Endothelial cell of umbilical vein (primary cell): ENCODE measurements around the gene PSTK. TPM values are rescaled to one million over a fixed set of nuclear protein-coding genes. Genes with fewer than 3 reads are reported as not detected.

ENCODE experiments used
- BruUV-seq: library from RNA; stranded (reverse); fragments of 400-500 nt; replicated peaks from 2 replicates; lab custom pipeline; 2021; lab: Mats Ljungman, UMichigan
- CTCF ChIA-PET: fragments of 300-600, 350-600 bp; sonication (Branson Sonifier 250); formaldehyde crosslinking; loops from one replicate; lab custom pipeline; 2021; ENCODE audit warnings: antibody characterized with exemption, inconsistent platforms; lab: Charles Lee
- POLR2A ChIA-PET: fragments of 300-600, 350-600 bp; sonication (Branson Sonifier 250); formaldehyde crosslinking; loops from one replicate; lab custom pipeline; 2021; ENCODE audit warnings: antibody characterized with exemption, inconsistent platforms; lab: Charles Lee
- DNase-seq: peaks from one replicate; pipeline ENCODE4 v3.0.0-alpha.2; 2011; ENCODE audit warnings: low read depth, low spot score
- FAIRE-seq: peaks from 2 replicates; lab custom pipeline; 2011; peaks lifted over from hg19 to GRCh38; lab: Jason Lieb, UNC
- H2AFZ ChIP-seq: 2 replicates; pipeline ENCODE4 v1.6.0; 2012; ENCODE audit warnings: low read depth, low read length, control low read depth, inconsistent platforms
- H3K27ac ChIP-seq: 2 replicates; pipeline ENCODE4 v1.5.1; 2011; ENCODE audit warnings: low read depth, mild to moderate bottlenecking, control low read depth, low read length, moderate library complexity; ENCODE audit not compliant: insufficient read depth
- H3K27me3 ChIP-seq, 2 experiments: 2 replicates each; pipeline versions ENCODE4 v1.6.0 to v1.6.1; 2011; ENCODE audit warnings: low read length in 2 of 2, mixed read lengths in 1 of 2; ENCODE audit not compliant: control insufficient read depth in 2 of 2, insufficient read depth in 2 of 2
- H3K36me3 ChIP-seq, 2 experiments: 2 replicates in 1 of 2; 3 replicates in 1 of 2; pipeline ENCODE4 v1.5.1; 2011; ENCODE audit warnings: low read length in 2 of 2, mild to moderate bottlenecking in 1 of 2, moderate library complexity in 1 of 2; ENCODE audit not compliant: control insufficient read depth in 2 of 2, insufficient read depth in 2 of 2; ENCODE audit errors: extremely low read depth in 1 of 2
- H3K4me1 ChIP-seq: 3 replicates; pipeline ENCODE4 v1.5.1; 2011; ENCODE audit warnings: mild to moderate bottlenecking, low read length; ENCODE audit not compliant: control insufficient read depth, insufficient read depth; ENCODE audit errors: extremely low read depth
- H3K4me2 ChIP-seq: 2 replicates; pipeline ENCODE4 v1.6.1; 2011; ENCODE audit warnings: low read length, control low read depth, mixed read lengths; ENCODE audit not compliant: insufficient read depth
- H3K4me3 ChIP-seq, 3 experiments: fragments of 200-600 bp in 1 of 3; sonication (generic), shearing (Covaris generic) in 1 of 3; replicated peaks in 1 of 3; 2 replicates each; pipeline ENCODE4 v1.5.1; 2011 to 2016; ENCODE audit warnings: control low read depth in 3 of 3, low read length in 3 of 3, mild to moderate bottlenecking in 2 of 3, inconsistent platforms in 1 of 3, low read depth in 1 of 3, moderate library complexity in 1 of 3; ENCODE audit not compliant: insufficient read depth in 1 of 3
- H3K79me2 ChIP-seq: 2 replicates; pipeline ENCODE4 v1.6.0; 2012; ENCODE audit warnings: low read length, inconsistent platforms; ENCODE audit not compliant: control insufficient read depth, insufficient read depth
- H3K9ac ChIP-seq: replicated peaks from 2 replicates; pipeline ENCODE3; 2011; ENCODE audit warnings: low read length, control low read depth; ENCODE audit not compliant: insufficient read depth; ENCODE audit errors: extremely low read depth
- H3K9me1 ChIP-seq: replicated peaks from 3 replicates; pipeline ENCODE4 v1.6.0; 2011; ENCODE audit warnings: mild to moderate bottlenecking, low read length; ENCODE audit not compliant: control insufficient read depth, insufficient read depth; ENCODE audit errors: extremely low read depth
- H3K9me3 ChIP-seq: replicated peaks from 2 replicates; pipeline ENCODE4 v1.5.1; 2012; ENCODE audit warnings: low read length, inconsistent platforms; ENCODE audit not compliant: control insufficient read depth, insufficient read depth
- H4K20me1 ChIP-seq: replicated peaks from 2 replicates; pipeline ENCODE3; 2011; ENCODE audit warnings: mild to moderate bottlenecking, low read length; ENCODE audit not compliant: control insufficient read depth, insufficient read depth; ENCODE audit errors: extremely low read depth
- CTCF ChIP-seq, 2 donors: IDR thresholded peaks; 1 replicate in 1 of 2; 2 replicates in 1 of 2; pipeline ENCODE4 v1.5.1; 2011; ENCODE audit warnings: low read length in 2 of 2, mild to moderate bottlenecking in 2 of 2, moderate library complexity in 2 of 2, control low read depth in 1 of 2, inconsistent platforms in 1 of 2, low read depth in 1 of 2; ENCODE audit not compliant: insufficient read depth in 1 of 2; ENCODE audit errors: extremely low read depth in 1 of 2
- EZH2 ChIP-seq: IDR thresholded peaks from 2 replicates; pipeline ENCODE4 v1.6.1; 2012; ENCODE audit warnings: borderline replicate concordance, low read depth, mild to moderate bottlenecking, moderate library complexity, low read length, inconsistent platforms; ENCODE audit not compliant: severe bottlenecking
- FOS ChIP-seq: IDR thresholded peaks from 2 replicates; pipeline ENCODE4 v1.6.1; 2011; ENCODE audit warnings: mild to moderate bottlenecking, low read length, moderate library complexity, borderline replicate concordance; ENCODE audit not compliant: insufficient read depth
- GATA2 ChIP-seq: IDR thresholded peaks from 2 replicates; pipeline ENCODE4 v1.7.0; 2011; ENCODE audit warnings: low read depth, mild to moderate bottlenecking, moderate library complexity, mixed read lengths, low read length; ENCODE audit not compliant: insufficient read length, insufficient read depth
- JUN ChIP-seq: IDR thresholded peaks from 2 replicates; pipeline ENCODE4 v1.6.1; 2011; ENCODE audit warnings: borderline replicate concordance, low read depth; ENCODE audit not compliant: insufficient read length, insufficient read depth
- MAX ChIP-seq: IDR thresholded peaks from 2 replicates; pipeline ENCODE4 v1.6.1; 2011; ENCODE audit not compliant: insufficient read depth, insufficient read length
- MYC ChIP-seq: IDR thresholded peaks from one replicate; pipeline ENCODE4 v1.6.1; 2011; ENCODE audit warnings: mild to moderate bottlenecking, low read depth, low read length
- POLR2A ChIP-seq: IDR thresholded peaks from 2 replicates; pipeline ENCODE4 v1.6.1; 2012; ENCODE audit warnings: low read depth, mild to moderate bottlenecking, control low read depth, low read length
- POLR2AphosphoS5 ChIP-seq: IDR thresholded peaks from 2 replicates; pipeline ENCODE4 v1.6.1; 2012; ENCODE audit warnings: low read depth, mild to moderate bottlenecking, control low read depth, low read length, moderate library complexity; ENCODE audit not compliant: insufficient read depth
- dilution Hi-C: fragments of 300-500 bp; cut with MboI; formaldehyde crosslinking; loops from one replicate; pipeline ENCODE4 v1.15.0; 2019; ENCODE audit warnings: low sequenced_read_pairs; ENCODE audit not compliant: extremely low pct_ligation_motif_present
- intact Hi-C: fragments of 100-400 bp; cut with micrococcal nuclease; formaldehyde crosslinking; loops from one replicate; pipeline ENCODE4 v1.10.0; 2022
- polyA plus RNA-seq, 4 experiments: library from polyadenylated mRNA; depleted of rRNA in 3 of 4; stranded (reverse) in 3 of 4; unstranded in 1 of 4; fragments of >200 nt; gene quantifications; 2 replicates each; pipeline versions ENCODE4 v1.2.1 to v1.2.3, GENCODE V29; 2011 to 2012; ENCODE audit warnings: missing spikeins in 1 of 4
- total RNA-seq: library from RNA; stranded (reverse); gene quantifications from 2 replicates; pipeline ENCODE4 v1.2.3, GENCODE V29; 2021

The PSTK gene
- total and polyA plus RNA-seq, 2 donors (not counting 3 experiments of a cell fraction or from before 2014, with no cell fraction given): 2.2 to 2.7 TPM

GRCh38 chr10:122966879-122967278 lies 13.3 kb upstream of the PSTK start:
- dilution Hi-C loops (no loop called here), intact Hi-C loops (no loop called here)
- no peak overlapping the region for H3K9ac ChIP-seq
- no peaks in the 10 kb centered on the region for H3K79me2 ChIP-seq
- H3K9me3 ChIP-seq: no peaks in the 10 kb centered on the region
- BruUV-seq: no TSS peak
- DNase-seq: no peak
- no peak overlapping the region for H2AFZ ChIP-seq
- ChIA-PET POLR2A (no interaction called here), CTCF (interaction anchor here (0.8 kb wide), 1 partner anchor 9 kb away, joined by 3 read pairs; no protein-coding TSS in a partner anchor)
- no peaks in the 10 kb centered on the region for H3K36me3 ChIP-seq
- TF ChIP-seq POLR2A (no peak), GATA2 (no peak), JUN (no peak), CTCF (IDR thresholded peaks at IDR 0.05; ENCODE audit: extremely low read depth in 1 of 2, insufficient read depth in 1 of 2, low read depth in 1 of 2, low read length in 2 of 2) (no peak), MYC (no peak), EZH2 (no peak), MAX (no peak), FOS (no peak), POLR2AphosphoS5 (no peak)
- H3K27me3 ChIP-seq: peaks cover 0 to 1% of the 10 kb centered on the region in 2 experiments
- no peak for FAIRE-seq
- no peak overlapping the region for H3K4me2 ChIP-seq
- no peaks in the 10 kb centered on the region for H3K4me1 ChIP-seq
- no peak overlapping the region for H3K27ac ChIP-seq
- H3K4me3 ChIP-seq: no peak overlapping the region
- no peaks in the 10 kb centered on the region for H4K20me1 ChIP-seq
- H3K9me1 ChIP-seq: no peaks in the 10 kb centered on the region
